ENCODE data around the gene NOP16.

DNA sequence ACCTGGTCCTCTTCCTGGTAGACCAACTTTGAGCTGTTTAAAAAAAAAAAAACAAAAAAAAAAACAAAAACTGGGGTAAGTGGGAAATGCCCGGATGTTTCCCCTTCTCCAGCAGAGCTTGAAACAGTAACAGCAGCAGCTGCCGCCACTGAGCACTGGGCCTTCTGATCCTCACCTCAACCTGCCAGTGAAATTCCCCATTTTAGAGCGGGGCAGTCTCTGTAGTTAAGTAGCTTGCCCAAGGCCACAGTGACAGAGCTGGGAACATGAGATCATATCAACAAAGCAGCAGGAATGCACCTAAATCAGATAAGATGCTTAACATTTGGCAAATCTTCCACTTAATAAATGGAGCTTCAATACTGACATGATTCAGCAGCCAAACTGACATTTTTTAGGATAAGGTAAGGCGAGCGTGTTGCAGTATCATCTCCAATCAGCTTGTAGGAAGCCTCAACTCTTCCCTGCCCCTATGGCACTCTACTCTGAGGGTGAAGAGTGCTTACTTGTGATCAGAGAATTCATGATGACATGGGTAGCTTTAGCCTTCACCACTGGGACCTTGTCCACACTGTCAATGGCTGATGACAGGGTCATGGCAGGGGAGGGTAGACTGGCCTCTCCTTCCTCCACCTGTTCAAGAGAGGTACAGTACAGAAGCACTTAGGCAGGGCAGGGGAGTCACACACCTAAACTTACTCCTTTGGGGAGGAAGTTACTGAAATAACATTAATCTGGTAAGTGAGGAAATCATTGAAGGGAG is 36.1 kb downstream of the NOP16 start:
- TF ChIP-seq, protein P1, sequence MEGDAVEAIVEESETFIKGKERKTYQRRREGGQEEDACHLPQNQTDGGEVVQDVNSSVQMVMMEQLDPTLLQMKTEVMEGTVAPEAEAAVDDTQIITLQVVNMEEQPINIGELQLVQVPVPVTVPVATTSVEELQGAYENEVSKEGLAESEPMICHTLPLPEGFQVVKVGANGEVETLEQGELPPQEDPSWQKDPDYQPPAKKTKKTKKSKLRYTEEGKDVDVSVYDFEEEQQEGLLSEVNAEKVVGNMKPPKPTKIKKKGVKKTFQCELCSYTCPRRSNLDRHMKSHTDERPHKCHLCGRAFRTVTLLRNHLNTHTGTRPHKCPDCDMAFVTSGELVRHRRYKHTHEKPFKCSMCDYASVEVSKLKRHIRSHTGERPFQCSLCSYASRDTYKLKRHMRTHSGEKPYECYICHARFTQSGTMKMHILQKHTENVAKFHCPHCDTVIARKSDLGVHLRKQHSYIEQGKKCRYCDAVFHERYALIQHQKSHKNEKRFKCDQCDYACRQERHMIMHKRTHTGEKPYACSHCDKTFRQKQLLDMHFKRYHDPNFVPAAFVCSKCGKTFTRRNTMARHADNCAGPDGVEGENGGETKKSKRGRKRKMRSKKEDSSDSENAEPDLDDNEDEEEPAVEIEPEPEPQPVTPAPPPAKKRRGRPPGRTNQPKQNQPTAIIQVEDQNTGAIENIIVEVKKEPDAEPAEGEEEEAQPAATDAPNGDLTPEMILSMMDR (IDR thresholded peaks at IDR 0.05; ENCODE audit: poor library complexity) = no peak
- no peak for TF ChIP-seq EZH2phosphoT487 (IDR thresholded peaks at IDR 0.05; ENCODE audit: low read depth, severe bottlenecking, unreplicated experiment)
